Right lobe of liver (tissue), 4 donors: ENCODE results near the gene INSM2.

Source experiments
- CTCF ChIP-seq, 4 donors: fragments of 200-600 bp in 3 of 4; fragments of 450-650 bp in 1 of 4; IDR thresholded peaks; one replicate each; pipeline versions ENCODE4 v1.5.1 to v1.8.0; 2016 to 2022; ENCODE audit warnings: antibody characterized with exemption in 4 of 4, mild to moderate bottlenecking in 2 of 4
- POLR2A ChIP-seq: fragments of 450-650 bp; IDR thresholded peaks from one replicate; pipeline ENCODE4 v1.6.1; 2017; ENCODE audit warnings: antibody characterized with exemption, mild to moderate bottlenecking
- donor health status: DM: no; HTN: no; CAD: no.
- donor health status: DM: no; HTN: no; CAD: no.
- donor health status: DM: no; HTN: yes; CAD: no.

- TF ChIP-seq CTCF (IDR thresholded peaks at IDR 0.05) (no peak), POLR2A (no peak)
These were observed 44.7 kb downstream of the INSM2 start for GRCh38 chr14:35578639-35579038.
